WTC11 (cell line): ENCODE measurements around the gene CCDC34. TPM values are rescaled to one million over a fixed set of nuclear protein-coding genes. Genes with fewer than 3 reads are reported as not detected.

Experiments
- ATAC-seq: fragments of 200-7000 bp; cut with Tn5 transposase; 2 replicates; pipeline ENCODE4 v1.10.0; 2021; ENCODE audit warnings: mild to moderate bottlenecking, moderate library complexity
- CTCF ChIA-PET: fragments of 300-600 bp; sonication (Branson Sonifier 250); formaldehyde crosslinking; loops from one replicate; lab custom pipeline; 2021; ENCODE audit warnings: antibody characterized with exemption; lab: Charles Lee
- POLR2A ChIA-PET: fragments of 350-600 bp; sonication (Branson Sonifier 250); formaldehyde crosslinking; loops from one replicate; lab custom pipeline; 2021; ENCODE audit warnings: antibody characterized with exemption; lab: Charles Lee
- DNase-seq: peaks from one replicate; pipeline ENCODE4 v3.0.0; 2021; ENCODE audit warnings: low spot score
- H3K27ac Mint-ChIP-seq: 2 replicates; pipeline ENCODE4 v1.8.0; 2021; ENCODE audit warnings: mixed read lengths
- H3K27me3 Mint-ChIP-seq: 2 replicates; pipeline ENCODE4 v1.8.0; 2021; ENCODE audit warnings: low read depth, mild to moderate bottlenecking, moderate library complexity, mixed read lengths
- H3K36me3 Mint-ChIP-seq: 2 replicates; pipeline ENCODE4 v1.8.0; 2021; ENCODE audit warnings: mixed read lengths
- H3K4me1 Mint-ChIP-seq: 2 replicates; pipeline ENCODE4 v1.8.0; 2022; ENCODE audit warnings: mixed read lengths
- H3K4me3 Mint-ChIP-seq: 2 replicates; pipeline ENCODE4 v1.8.0; 2021; ENCODE audit warnings: mild to moderate bottlenecking, moderate library complexity, mixed read lengths
- H3K9me3 Mint-ChIP-seq: 2 replicates; pipeline ENCODE4 v1.8.0; 2021; ENCODE audit warnings: mixed read lengths
- ELF4 ChIP-seq: sonication (generic); formaldehyde crosslinking; IDR thresholded peaks from 2 replicates; pipeline ENCODE4 v1.8.1; 2022; ENCODE audit warnings: low read depth, mild to moderate bottlenecking, moderate library complexity, missing genetic modification reagents
- ESRRA ChIP-seq: sonication (generic); formaldehyde crosslinking; IDR thresholded peaks from 2 replicates; pipeline ENCODE4 v1.8.1; 2022; ENCODE audit warnings: mild to moderate bottlenecking, missing genetic modification reagents, borderline replicate concordance
- GTF2I ChIP-seq: fragments of 250-450 bp; sonication (Bioruptor Pico); conservative IDR thresholded peaks from 2 replicates; pipeline ENCODE4 v1.4.0; 2021; ENCODE audit warnings: mild to moderate bottlenecking
- JAZF1 ChIP-seq: fragments of 250-450 bp; sonication (Bioruptor Pico); IDR thresholded peaks from 2 replicates; pipeline ENCODE4 v1.9.0; 2021; ENCODE audit warnings: moderate library complexity, mild to moderate bottlenecking, inconsistent platforms
- JUN ChIP-seq: sonication (generic); formaldehyde crosslinking; IDR thresholded peaks from 2 replicates; pipeline ENCODE4 v1.8.0; 2023; ENCODE audit warnings: mild to moderate bottlenecking, missing genetic modification reagents
- MXD4 ChIP-seq: fragments of 250-450 bp; sonication (Bioruptor Pico); IDR thresholded peaks from 2 replicates; pipeline ENCODE4 v1.8.0; 2021; ENCODE audit warnings: mild to moderate bottlenecking, moderate library complexity, borderline replicate concordance
- MYBL2 ChIP-seq: sonication (generic); formaldehyde crosslinking; IDR thresholded peaks from 2 replicates; pipeline ENCODE4 v1.8.1; 2023; ENCODE audit warnings: mild to moderate bottlenecking, moderate library complexity, missing genetic modification reagents
- NFATC4 ChIP-seq: fragments of 250-450 bp; sonication (Bioruptor Pico); IDR thresholded peaks from 2 replicates; pipeline ENCODE4 v1.9.0; 2021; ENCODE audit warnings: mild to moderate bottlenecking
- RORB ChIP-seq: fragments of 250-450 bp; sonication (Bioruptor Pico); IDR thresholded peaks from 2 replicates; pipeline ENCODE4 v1.9.0; 2021; ENCODE audit warnings: mild to moderate bottlenecking
- SOX15 ChIP-seq: fragments of 250-450 bp; sonication (Bioruptor Pico); IDR thresholded peaks from 2 replicates; pipeline ENCODE4 v1.9.0; 2021; ENCODE audit warnings: mild to moderate bottlenecking
- ZBTB21 ChIP-seq: sonication (generic); formaldehyde crosslinking; IDR thresholded peaks from 2 replicates; pipeline ENCODE4 v1.8.1; 2023; ENCODE audit warnings: mild to moderate bottlenecking, missing genetic modification reagents, borderline replicate concordance
- ZNF219 ChIP-seq: sonication (generic); formaldehyde crosslinking; IDR thresholded peaks from 2 replicates; pipeline ENCODE4 v1.8.0; 2023; ENCODE audit warnings: missing genetic modification reagents, mild to moderate bottlenecking, borderline replicate concordance
- total RNA-seq: library from RNA; stranded (reverse); gene quantifications from 3 replicates; pipeline ENCODE4 v1.2.3, GENCODE V29; 2021
- TF ChIP-seq, protein P1 (sequence below): fragments of 250-450 bp; sonication (Bioruptor Pico); IDR thresholded peaks from 2 replicates; pipeline ENCODE4 v1.9.0; 2021; ENCODE audit warnings: mild to moderate bottlenecking
- TF ChIP-seq, protein P2 (sequence below): sonication (generic); formaldehyde crosslinking; IDR thresholded peaks from 2 replicates; pipeline ENCODE4 v1.8.0; 2022; ENCODE audit warnings: mild to moderate bottlenecking, missing genetic modification reagents
- TF ChIP-seq, protein P3 (sequence below): sonication (generic); formaldehyde crosslinking; IDR thresholded peaks from 2 replicates; pipeline ENCODE4 v1.8.1; 2022; ENCODE audit warnings: mild to moderate bottlenecking, missing genetic modification reagents, moderate library complexity, borderline replicate concordance
- TF ChIP-seq, protein P4 (sequence below): sonication (generic); formaldehyde crosslinking; IDR thresholded peaks from 2 replicates; pipeline ENCODE4 v1.8.0; 2022; ENCODE audit warnings: missing genetic modification reagents
- TF ChIP-seq, protein P5 (sequence below): sonication (generic); formaldehyde crosslinking; conservative IDR thresholded peaks from 2 replicates; pipeline ENCODE4 v1.8.1; 2023; ENCODE audit warnings: mild to moderate bottlenecking, low read depth, missing genetic modification reagents, moderate library complexity
- TF ChIP-seq, protein P6 (sequence below): sonication (generic); formaldehyde crosslinking; IDR thresholded peaks from 2 replicates; pipeline ENCODE4 v1.8.0; 2023; ENCODE audit warnings: mild to moderate bottlenecking, missing genetic modification reagents
- TF ChIP-seq, protein P7 (sequence below): sonication (generic); formaldehyde crosslinking; IDR thresholded peaks from 2 replicates; pipeline ENCODE4 v1.8.1; 2022; ENCODE audit warnings: mild to moderate bottlenecking, moderate library complexity, missing genetic modification reagents

Gene CCDC34
- total RNA-seq, 1 experiment from 2014 or later = 23.7 TPM

DNA sequence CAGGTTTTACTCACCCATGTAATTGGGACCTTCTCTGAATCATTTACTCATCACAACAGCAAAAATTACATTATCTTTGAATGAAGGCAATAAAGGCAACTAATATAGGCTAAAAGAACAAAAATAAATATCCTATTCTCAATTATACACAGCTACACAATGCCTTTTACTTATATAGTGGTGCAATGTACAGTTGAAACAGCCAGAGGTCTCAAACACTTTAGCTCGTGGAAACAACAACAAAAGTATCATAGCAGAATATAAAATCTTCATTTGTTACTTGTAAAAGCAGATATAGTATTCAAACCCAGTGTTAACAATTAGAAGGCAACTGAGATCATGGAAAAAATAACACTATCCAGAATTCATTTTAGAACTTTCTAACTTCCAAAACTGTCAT, 20.6 kb upstream of the CCDC34 start:
- no peak overlapping the region for H3K4me3 Mint-ChIP-seq
- CTCF ChIA-PET = interaction anchor here (1.6 kb wide), 1 partner anchor 102 kb away, joined by 5 read pairs; no protein-coding TSS in a partner anchor
- ATAC-seq (no peak), DNase-seq (no peak)
- peaks cover 37% of the 10 kb centered on the region for H3K36me3 Mint-ChIP-seq
- POLR2A ChIA-PET = no interaction called here
- TF ChIP-seq, protein P1, sequence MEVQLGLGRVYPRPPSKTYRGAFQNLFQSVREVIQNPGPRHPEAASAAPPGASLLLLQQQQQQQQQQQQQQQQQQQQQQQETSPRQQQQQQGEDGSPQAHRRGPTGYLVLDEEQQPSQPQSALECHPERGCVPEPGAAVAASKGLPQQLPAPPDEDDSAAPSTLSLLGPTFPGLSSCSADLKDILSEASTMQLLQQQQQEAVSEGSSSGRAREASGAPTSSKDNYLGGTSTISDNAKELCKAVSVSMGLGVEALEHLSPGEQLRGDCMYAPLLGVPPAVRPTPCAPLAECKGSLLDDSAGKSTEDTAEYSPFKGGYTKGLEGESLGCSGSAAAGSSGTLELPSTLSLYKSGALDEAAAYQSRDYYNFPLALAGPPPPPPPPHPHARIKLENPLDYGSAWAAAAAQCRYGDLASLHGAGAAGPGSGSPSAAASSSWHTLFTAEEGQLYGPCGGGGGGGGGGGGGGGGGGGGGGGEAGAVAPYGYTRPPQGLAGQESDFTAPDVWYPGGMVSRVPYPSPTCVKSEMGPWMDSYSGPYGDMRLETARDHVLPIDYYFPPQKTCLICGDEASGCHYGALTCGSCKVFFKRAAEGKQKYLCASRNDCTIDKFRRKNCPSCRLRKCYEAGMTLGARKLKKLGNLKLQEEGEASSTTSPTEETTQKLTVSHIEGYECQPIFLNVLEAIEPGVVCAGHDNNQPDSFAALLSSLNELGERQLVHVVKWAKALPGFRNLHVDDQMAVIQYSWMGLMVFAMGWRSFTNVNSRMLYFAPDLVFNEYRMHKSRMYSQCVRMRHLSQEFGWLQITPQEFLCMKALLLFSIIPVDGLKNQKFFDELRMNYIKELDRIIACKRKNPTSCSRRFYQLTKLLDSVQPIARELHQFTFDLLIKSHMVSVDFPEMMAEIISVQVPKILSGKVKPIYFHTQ (CRISPR knock-in tag) = no peak
- TF ChIP-seq, protein P2, sequence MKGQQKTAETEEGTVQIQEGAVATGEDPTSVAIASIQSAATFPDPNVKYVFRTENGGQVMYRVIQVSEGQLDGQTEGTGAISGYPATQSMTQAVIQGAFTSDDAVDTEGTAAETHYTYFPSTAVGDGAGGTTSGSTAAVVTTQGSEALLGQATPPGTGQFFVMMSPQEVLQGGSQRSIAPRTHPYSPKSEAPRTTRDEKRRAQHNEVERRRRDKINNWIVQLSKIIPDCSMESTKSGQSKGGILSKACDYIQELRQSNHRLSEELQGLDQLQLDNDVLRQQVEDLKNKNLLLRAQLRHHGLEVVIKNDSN (CRISPR knock-in tag) = no peak
- TF ChIP-seq ELF4 (CRISPR knock-in tag) (no peak), JAZF1 (CRISPR knock-in tag) (no peak), ZNF219 (CRISPR knock-in tag) (no peak), MYBL2 (CRISPR knock-in tag) (no peak), NFATC4 (CRISPR knock-in tag) (no peak), ZBTB21 (no peak), SOX15 (CRISPR knock-in tag) (no peak)
- H3K4me1 Mint-ChIP-seq = peaks cover 20% of the 10 kb centered on the region
- no peak overlapping the region for H3K27ac Mint-ChIP-seq
- H3K9me3 Mint-ChIP-seq = no peaks in the 10 kb centered on the region
- H3K27me3 Mint-ChIP-seq = no peaks in the 10 kb centered on the region

DNA sequence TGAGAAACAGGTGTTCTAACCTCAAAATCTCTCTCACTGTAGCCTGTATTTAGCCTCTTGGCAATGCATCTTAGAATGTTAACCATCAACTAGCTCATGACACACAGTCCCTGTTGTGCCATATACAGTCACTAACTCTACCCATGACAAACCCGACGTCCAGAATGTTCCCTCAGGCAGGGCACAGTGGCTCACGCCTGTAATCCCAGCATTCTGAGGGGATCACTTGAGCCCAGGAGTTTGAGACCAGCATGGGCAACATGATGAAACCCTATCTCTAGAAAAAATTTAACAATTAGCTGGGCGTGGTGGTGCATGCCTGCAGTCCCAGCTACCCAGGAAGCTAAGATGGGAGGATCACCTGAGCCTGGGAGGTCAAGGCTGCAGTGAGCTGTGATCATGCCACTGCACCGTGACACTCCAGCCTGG, 18.2 kb upstream of the CCDC34 start:
- Mint-ChIP-seq H3K27me3 (no peaks in the 10 kb centered on the region), H3K4me1 (no peaks in the 10 kb centered on the region; the same call in 1 of the 2 replicates), H3K9me3 (no peaks in the 10 kb centered on the region), H3K4me3 (no peak overlapping the region), H3K27ac (0 out of 2 replicates have a peak overlapping the region, but pooled peaks have one; percentile 7), H3K36me3 (peaks cover 47% of the 10 kb centered on the region)
- ATAC-seq = no peak
- ChIA-PET CTCF (interaction anchor here (0.6 to 1.2 kb wide), 2 partner anchors 8 to 35 kb away, joined by 3 read pairs; no protein-coding TSS in a partner anchor), POLR2A (no interaction called here)
- DNase-seq = no peak
- TF ChIP-seq JUN = no peak
- TF ChIP-seq, protein P3, sequence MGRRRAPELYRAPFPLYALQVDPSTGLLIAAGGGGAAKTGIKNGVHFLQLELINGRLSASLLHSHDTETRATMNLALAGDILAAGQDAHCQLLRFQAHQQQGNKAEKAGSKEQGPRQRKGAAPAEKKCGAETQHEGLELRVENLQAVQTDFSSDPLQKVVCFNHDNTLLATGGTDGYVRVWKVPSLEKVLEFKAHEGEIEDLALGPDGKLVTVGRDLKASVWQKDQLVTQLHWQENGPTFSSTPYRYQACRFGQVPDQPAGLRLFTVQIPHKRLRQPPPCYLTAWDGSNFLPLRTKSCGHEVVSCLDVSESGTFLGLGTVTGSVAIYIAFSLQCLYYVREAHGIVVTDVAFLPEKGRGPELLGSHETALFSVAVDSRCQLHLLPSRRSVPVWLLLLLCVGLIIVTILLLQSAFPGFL = no peak
- TF ChIP-seq, protein P4, sequence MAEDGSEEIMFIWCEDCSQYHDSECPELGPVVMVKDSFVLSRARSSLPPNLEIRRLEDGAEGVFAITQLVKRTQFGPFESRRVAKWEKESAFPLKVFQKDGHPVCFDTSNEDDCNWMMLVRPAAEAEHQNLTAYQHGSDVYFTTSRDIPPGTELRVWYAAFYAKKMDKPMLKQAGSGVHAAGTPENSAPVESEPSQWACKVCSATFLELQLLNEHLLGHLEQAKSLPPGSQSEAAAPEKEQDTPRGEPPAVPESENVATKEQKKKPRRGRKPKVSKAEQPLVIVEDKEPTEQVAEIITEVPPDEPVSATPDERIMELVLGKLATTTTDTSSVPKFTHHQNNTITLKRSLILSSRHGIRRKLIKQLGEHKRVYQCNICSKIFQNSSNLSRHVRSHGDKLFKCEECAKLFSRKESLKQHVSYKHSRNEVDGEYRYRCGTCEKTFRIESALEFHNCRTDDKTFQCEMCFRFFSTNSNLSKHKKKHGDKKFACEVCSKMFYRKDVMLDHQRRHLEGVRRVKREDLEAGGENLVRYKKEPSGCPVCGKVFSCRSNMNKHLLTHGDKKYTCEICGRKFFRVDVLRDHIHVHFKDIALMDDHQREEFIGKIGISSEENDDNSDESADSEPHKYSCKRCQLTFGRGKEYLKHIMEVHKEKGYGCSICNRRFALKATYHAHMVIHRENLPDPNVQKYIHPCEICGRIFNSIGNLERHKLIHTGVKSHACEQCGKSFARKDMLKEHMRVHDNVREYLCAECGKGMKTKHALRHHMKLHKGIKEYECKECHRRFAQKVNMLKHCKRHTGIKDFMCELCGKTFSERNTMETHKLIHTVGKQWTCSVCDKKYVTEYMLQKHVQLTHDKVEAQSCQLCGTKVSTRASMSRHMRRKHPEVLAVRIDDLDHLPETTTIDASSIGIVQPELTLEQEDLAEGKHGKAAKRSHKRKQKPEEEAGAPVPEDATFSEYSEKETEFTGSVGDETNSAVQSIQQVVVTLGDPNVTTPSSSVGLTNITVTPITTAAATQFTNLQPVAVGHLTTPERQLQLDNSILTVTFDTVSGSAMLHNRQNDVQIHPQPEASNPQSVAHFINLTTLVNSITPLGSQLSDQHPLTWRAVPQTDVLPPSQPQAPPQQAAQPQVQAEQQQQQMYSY (CRISPR knock-in tag) = no peak
- TF ChIP-seq ESRRA = no peak
- TF ChIP-seq, protein P5, sequence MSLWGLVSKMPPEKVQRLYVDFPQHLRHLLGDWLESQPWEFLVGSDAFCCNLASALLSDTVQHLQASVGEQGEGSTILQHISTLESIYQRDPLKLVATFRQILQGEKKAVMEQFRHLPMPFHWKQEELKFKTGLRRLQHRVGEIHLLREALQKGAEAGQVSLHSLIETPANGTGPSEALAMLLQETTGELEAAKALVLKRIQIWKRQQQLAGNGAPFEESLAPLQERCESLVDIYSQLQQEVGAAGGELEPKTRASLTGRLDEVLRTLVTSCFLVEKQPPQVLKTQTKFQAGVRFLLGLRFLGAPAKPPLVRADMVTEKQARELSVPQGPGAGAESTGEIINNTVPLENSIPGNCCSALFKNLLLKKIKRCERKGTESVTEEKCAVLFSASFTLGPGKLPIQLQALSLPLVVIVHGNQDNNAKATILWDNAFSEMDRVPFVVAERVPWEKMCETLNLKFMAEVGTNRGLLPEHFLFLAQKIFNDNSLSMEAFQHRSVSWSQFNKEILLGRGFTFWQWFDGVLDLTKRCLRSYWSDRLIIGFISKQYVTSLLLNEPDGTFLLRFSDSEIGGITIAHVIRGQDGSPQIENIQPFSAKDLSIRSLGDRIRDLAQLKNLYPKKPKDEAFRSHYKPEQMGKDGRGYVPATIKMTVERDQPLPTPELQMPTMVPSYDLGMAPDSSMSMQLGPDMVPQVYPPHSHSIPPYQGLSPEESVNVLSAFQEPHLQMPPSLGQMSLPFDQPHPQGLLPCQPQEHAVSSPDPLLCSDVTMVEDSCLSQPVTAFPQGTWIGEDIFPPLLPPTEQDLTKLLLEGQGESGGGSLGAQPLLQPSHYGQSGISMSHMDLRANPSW = no peak
- TF ChIP-seq ZBTB21 = no peak
- TF ChIP-seq GTF2I (CRISPR knock-in tag) = no peak
- no peak for TF ChIP-seq MXD4
- no peak for TF ChIP-seq RORB
- TF ChIP-seq, protein P6, sequence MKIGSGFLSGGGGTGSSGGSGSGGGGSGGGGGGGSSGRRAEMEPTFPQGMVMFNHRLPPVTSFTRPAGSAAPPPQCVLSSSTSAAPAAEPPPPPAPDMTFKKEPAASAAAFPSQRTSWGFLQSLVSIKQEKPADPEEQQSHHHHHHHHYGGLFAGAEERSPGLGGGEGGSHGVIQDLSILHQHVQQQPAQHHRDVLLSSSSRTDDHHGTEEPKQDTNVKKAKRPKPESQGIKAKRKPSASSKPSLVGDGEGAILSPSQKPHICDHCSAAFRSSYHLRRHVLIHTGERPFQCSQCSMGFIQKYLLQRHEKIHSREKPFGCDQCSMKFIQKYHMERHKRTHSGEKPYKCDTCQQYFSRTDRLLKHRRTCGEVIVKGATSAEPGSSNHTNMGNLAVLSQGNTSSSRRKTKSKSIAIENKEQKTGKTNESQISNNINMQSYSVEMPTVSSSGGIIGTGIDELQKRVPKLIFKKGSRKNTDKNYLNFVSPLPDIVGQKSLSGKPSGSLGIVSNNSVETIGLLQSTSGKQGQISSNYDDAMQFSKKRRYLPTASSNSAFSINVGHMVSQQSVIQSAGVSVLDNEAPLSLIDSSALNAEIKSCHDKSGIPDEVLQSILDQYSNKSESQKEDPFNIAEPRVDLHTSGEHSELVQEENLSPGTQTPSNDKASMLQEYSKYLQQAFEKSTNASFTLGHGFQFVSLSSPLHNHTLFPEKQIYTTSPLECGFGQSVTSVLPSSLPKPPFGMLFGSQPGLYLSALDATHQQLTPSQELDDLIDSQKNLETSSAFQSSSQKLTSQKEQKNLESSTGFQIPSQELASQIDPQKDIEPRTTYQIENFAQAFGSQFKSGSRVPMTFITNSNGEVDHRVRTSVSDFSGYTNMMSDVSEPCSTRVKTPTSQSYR (CRISPR knock-in tag) = no peak
- TF ChIP-seq, protein P7, sequence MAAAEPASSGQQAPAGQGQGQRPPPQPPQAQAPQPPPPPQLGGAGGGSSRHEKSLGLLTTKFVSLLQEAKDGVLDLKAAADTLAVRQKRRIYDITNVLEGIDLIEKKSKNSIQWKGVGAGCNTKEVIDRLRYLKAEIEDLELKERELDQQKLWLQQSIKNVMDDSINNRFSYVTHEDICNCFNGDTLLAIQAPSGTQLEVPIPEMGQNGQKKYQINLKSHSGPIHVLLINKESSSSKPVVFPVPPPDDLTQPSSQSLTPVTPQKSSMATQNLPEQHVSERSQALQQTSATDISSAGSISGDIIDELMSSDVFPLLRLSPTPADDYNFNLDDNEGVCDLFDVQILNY (CRISPR knock-in tag) = no peak
